Neural cell (in vitro differentiated cells): Measurements from ENCODE around the gene GRIN3A. TPM values are rescaled to one million over a fixed set of nuclear protein-coding genes. Genes with fewer than 3 reads are reported as not detected.

Experiments
- H2AFZ ChIP-seq: fragments of 200-600, 300-800 bp; sonication (generic), shearing (Covaris generic); 2 replicates; pipeline ENCODE4 v1.6.0; 2014; ENCODE audit warnings: low read depth, mild to moderate bottlenecking, antibody characterized with exemption, low read length, moderate library complexity
- H3F3A ChIP-seq: fragments of 200-600 bp; shearing (Covaris generic); 2 replicates; pipeline ENCODE4 v1.6.1; 2016; ENCODE audit warnings: mild to moderate bottlenecking, moderate library complexity, mixed read lengths, antibody characterized with exemption, low read length; ENCODE audit not compliant: insufficient read depth, poor library complexity, severe bottlenecking
- H3K27ac ChIP-seq: fragments of 200-600, 300-800 bp; sonication (generic), shearing (Covaris generic); 2 replicates; pipeline ENCODE4 v1.5.1; 2014; ENCODE audit warnings: mild to moderate bottlenecking, low read length, moderate library complexity
- H3K27me3 ChIP-seq: fragments of 300-800, 200-600 bp; sonication (generic), shearing (Covaris generic); 2 replicates; pipeline ENCODE4 v1.6.0; 2014; ENCODE audit warnings: mild to moderate bottlenecking, low read depth, low read length, moderate library complexity; ENCODE audit not compliant: insufficient read depth
- H3K36me3 ChIP-seq: fragments of 300-800, 200-600 bp; sonication (generic), shearing (Covaris generic); 2 replicates; pipeline ENCODE4 v1.5.1; 2014; ENCODE audit warnings: mild to moderate bottlenecking, antibody characterized with exemption, low read length, moderate library complexity; ENCODE audit not compliant: insufficient read depth
- H3K4me2 ChIP-seq: fragments of 300-800, 200-600 bp; sonication (generic), shearing (Covaris generic); 2 replicates; pipeline ENCODE4 v1.6.0; 2014; ENCODE audit warnings: mild to moderate bottlenecking, low read length
- H3K4me3 ChIP-seq: fragments of 300-800, 200-600 bp; sonication (generic), shearing (Covaris generic); 2 replicates; pipeline ENCODE4 v1.5.1; 2014; ENCODE audit warnings: mild to moderate bottlenecking, low read length, moderate library complexity
- H3K79me2 ChIP-seq: fragments of 200-600 bp; shearing (Covaris generic); replicated peaks from 2 replicates; pipeline ENCODE4 v1.6.0; 2014; ENCODE audit warnings: mild to moderate bottlenecking, low read length, moderate library complexity; ENCODE audit not compliant: insufficient read depth
- H3K9ac ChIP-seq: fragments of 300-800, 200-600 bp; sonication (generic), shearing (Covaris generic); 2 replicates; pipeline ENCODE4 v1.6.1; 2016; ENCODE audit warnings: mild to moderate bottlenecking, low read length, mixed read lengths
- H3K9me2 ChIP-seq: fragments of 200-600 bp; shearing (Covaris generic); 2 replicates; pipeline ENCODE4 v1.6.1; 2016; ENCODE audit warnings: mild to moderate bottlenecking, low read length, mixed read lengths; ENCODE audit not compliant: insufficient read depth
- H3K9me3 ChIP-seq: fragments of 200-600, 300-800 bp; sonication (generic), shearing (Covaris generic); 2 replicates; pipeline ENCODE4 v1.6.1; 2016; ENCODE audit warnings: mild to moderate bottlenecking, mixed run types, low read length, moderate library complexity, mixed read lengths
- H4K20me1 ChIP-seq: fragments of 200-600 bp; shearing (Covaris generic); 2 replicates; pipeline ENCODE4 v1.6.1; 2016; ENCODE audit warnings: mild to moderate bottlenecking, mixed run types; ENCODE audit not compliant: insufficient read depth
- CTCF ChIP-seq: fragments of 450-650 bp; IDR thresholded peaks from 2 replicates; pipeline ENCODE4 v1.5.1; 2014; ENCODE audit warnings: antibody characterized with exemption, mild to moderate bottlenecking, moderate library complexity; ENCODE audit not compliant: poor library complexity, severe bottlenecking
- EP300 ChIP-seq: fragments of 450-650 bp; conservative IDR thresholded peaks from 2 replicates; pipeline ENCODE4 v1.6.1; 2014; ENCODE audit warnings: antibody characterized with exemption, mild to moderate bottlenecking, moderate library complexity; ENCODE audit not compliant: poor library complexity, severe bottlenecking
- EZH2 ChIP-seq: fragments of 200-600, 300-800 bp; shearing (Covaris generic), sonication (generic); IDR thresholded peaks from 2 replicates; pipeline ENCODE4 v1.6.1; 2014; ENCODE audit warnings: antibody characterized with exemption, low read length, borderline replicate concordance, mild to moderate bottlenecking; ENCODE audit not compliant: insufficient read depth, poor library complexity, severe bottlenecking
- MXI1 ChIP-seq: fragments of 450-650 bp; conservative IDR thresholded peaks from 2 replicates; pipeline ENCODE4 v1.6.1; 2014; ENCODE audit warnings: antibody characterized with exemption, mild to moderate bottlenecking; ENCODE audit not compliant: poor library complexity, severe bottlenecking
- POLR2AphosphoS5 ChIP-seq: IDR thresholded peaks from 2 replicates; pipeline ENCODE4 v1.6.1; 2012
- RAD21 ChIP-seq: fragments of 450-650 bp; conservative IDR thresholded peaks from 2 replicates; pipeline ENCODE4 v1.6.1; 2014; ENCODE audit warnings: antibody characterized with exemption, mild to moderate bottlenecking, moderate library complexity
- SMC3 ChIP-seq: fragments of 450-650 bp; conservative IDR thresholded peaks from 2 replicates; pipeline ENCODE4 v1.6.1; 2014; ENCODE audit warnings: antibody characterized with exemption, mild to moderate bottlenecking, moderate library complexity; ENCODE audit not compliant: poor library complexity
- TAF1 ChIP-seq: IDR thresholded peaks from 2 replicates; pipeline ENCODE4 v1.6.1; 2012; ENCODE audit warnings: low read depth
- polyA plus RNA-seq: library from polyadenylated mRNA; depleted of rRNA; stranded (reverse); fragments of >200 nt; gene quantifications from 2 replicates; pipeline ENCODE4 v1.2.3, GENCODE V29; 2014
- TF ChIP-seq, protein P1 (sequence below): IDR thresholded peaks from 2 replicates; pipeline ENCODE4 v1.6.1; 2012; ENCODE audit warnings: borderline replicate concordance

Gene GRIN3A
- polyA plus RNA-seq, 1 donor from 2014 or later, result 0.59 TPM

DNA sequence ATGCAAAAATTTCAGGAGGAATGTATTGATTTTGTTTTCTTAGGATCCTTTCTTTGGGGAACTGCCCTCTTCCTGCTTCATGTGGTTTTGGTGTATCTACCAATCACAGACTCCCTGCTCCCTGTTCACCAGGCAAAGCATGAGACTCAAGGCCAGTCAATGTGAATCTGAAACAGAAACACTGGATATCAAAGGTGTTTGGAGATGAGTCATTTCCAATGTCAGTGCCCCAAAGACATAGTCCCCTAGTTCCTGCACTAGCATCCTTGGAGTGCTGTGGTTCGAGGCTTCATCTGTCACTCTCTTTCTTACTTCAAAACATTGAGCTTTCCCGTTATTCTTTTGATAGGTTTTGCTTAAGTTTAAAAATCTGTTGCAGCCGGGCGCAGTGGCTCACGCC, 151.8 kb downstream of the GRIN3A start:
- Histone ChIP-seq H3K27ac (no peak overlapping the region), H2AFZ (no peak overlapping the region)

DNA sequence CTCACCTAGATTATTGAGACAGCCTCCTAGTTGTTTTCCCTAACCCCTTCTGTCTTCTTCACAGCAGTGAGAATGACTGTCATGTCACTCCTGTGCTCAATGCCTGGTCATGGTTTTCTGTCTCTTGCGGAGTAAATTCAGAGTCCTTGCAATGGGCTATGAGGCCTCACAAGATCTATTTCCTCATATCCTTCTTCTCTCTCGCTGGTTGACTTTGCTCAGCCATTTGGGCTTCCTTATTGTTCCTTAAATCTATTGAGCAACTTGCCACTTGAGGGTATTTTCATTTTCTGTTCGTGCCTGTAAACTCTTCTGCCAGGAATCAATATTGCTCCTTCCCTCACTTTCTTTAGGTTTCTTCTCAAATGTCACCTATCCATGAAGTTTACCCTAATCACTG, 152.7 kb downstream of the GRIN3A start:
- H3K4me2 ChIP-seq, result no peak overlapping the region
- H3K9me2 ChIP-seq, result no peaks in the 10 kb centered on the region
- H3K36me3 ChIP-seq, result no peaks in the 10 kb centered on the region
- H4K20me1 ChIP-seq, result no peaks in the 10 kb centered on the region
- no peak overlapping the region for H3K9ac ChIP-seq
- H2AFZ ChIP-seq, result no peak overlapping the region
- TF ChIP-seq RAD21, result no peak
- no peak for TF ChIP-seq EP300
- TF ChIP-seq TAF1, result no peak
- TF ChIP-seq CTCF, result no peak
- TF ChIP-seq EZH2, result no peak
- TF ChIP-seq MXI1, result no peak
- TF ChIP-seq, protein P1, sequence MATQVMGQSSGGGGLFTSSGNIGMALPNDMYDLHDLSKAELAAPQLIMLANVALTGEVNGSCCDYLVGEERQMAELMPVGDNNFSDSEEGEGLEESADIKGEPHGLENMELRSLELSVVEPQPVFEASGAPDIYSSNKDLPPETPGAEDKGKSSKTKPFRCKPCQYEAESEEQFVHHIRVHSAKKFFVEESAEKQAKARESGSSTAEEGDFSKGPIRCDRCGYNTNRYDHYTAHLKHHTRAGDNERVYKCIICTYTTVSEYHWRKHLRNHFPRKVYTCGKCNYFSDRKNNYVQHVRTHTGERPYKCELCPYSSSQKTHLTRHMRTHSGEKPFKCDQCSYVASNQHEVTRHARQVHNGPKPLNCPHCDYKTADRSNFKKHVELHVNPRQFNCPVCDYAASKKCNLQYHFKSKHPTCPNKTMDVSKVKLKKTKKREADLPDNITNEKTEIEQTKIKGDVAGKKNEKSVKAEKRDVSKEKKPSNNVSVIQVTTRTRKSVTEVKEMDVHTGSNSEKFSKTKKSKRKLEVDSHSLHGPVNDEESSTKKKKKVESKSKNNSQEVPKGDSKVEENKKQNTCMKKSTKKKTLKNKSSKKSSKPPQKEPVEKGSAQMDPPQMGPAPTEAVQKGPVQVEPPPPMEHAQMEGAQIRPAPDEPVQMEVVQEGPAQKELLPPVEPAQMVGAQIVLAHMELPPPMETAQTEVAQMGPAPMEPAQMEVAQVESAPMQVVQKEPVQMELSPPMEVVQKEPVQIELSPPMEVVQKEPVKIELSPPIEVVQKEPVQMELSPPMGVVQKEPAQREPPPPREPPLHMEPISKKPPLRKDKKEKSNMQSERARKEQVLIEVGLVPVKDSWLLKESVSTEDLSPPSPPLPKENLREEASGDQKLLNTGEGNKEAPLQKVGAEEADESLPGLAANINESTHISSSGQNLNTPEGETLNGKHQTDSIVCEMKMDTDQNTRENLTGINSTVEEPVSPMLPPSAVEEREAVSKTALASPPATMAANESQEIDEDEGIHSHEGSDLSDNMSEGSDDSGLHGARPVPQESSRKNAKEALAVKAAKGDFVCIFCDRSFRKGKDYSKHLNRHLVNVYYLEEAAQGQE, result no peak
- TF ChIP-seq POLR2AphosphoS5, result no peak
- TF ChIP-seq SMC3, result no peak
- no peaks in the 10 kb centered on the region for H3K27me3 ChIP-seq
- no peaks in the 10 kb centered on the region for H3K9me3 ChIP-seq
- H3K27ac ChIP-seq, result no peak overlapping the region
- H3K79me2 ChIP-seq, result no peaks in the 10 kb centered on the region
- H3K4me3 ChIP-seq, result no peak overlapping the region
- H3F3A ChIP-seq, result no peaks in the 10 kb centered on the region

More for the DNA sequence above, 151.8 kb downstream of the GRIN3A start:
- TF ChIP-seq EZH2, result no peak
- no peak for TF ChIP-seq MXI1
- TF ChIP-seq CTCF, result no peak
- TF ChIP-seq TAF1, result no peak
- TF ChIP-seq RAD21, result no peak
- TF ChIP-seq, protein P1, result no peak
- TF ChIP-seq EP300, result no peak
- TF ChIP-seq SMC3, result no peak
- TF ChIP-seq POLR2AphosphoS5, result no peak
- H3K4me2 ChIP-seq, result no peak overlapping the region
- H3F3A ChIP-seq, result no peaks in the 10 kb centered on the region
- H3K79me2 ChIP-seq, result no peaks in the 10 kb centered on the region
- no peaks in the 10 kb centered on the region for H3K27me3 ChIP-seq
- no peaks in the 10 kb centered on the region for H3K9me3 ChIP-seq
- H3K4me3 ChIP-seq, result no peak overlapping the region
- H3K9ac ChIP-seq, result no peak overlapping the region
- H4K20me1 ChIP-seq, result no peaks in the 10 kb centered on the region
- H3K36me3 ChIP-seq, result no peaks in the 10 kb centered on the region
- H3K9me2 ChIP-seq, result no peaks in the 10 kb centered on the region
